Measurements from ENCODE around the gene SAMD4A.

SAMD4A gene

GRCh38 chr14:54754116-54754622, 187.2 kb downstream of the SAMD4A start:
- Histone ChIP-seq H3K4me3 (replicated peaks; ENCODE audit: insufficient read depth, low read length) (no peak overlapping the region), H3K27me3 (ENCODE audit: insufficient read depth, poor library complexity, severe bottlenecking) (no peaks in the 10 kb centered on the region), H3K27ac (replicated peaks) (no peak overlapping the region)
- TF ChIP-seq SPI1 (IDR thresholded peaks at IDR 0.05; ENCODE audit: borderline replicate concordance, low read depth) = no peak
- no peak for TF ChIP-seq CTCF (IDR thresholded peaks at IDR 0.05; ENCODE audit: insufficient read depth, low read length)
- TF ChIP-seq GABPA (IDR thresholded peaks at IDR 0.05; ENCODE audit: low read depth) = no peak
- no peak for TF ChIP-seq POLR2AphosphoS5 (IDR thresholded peaks at IDR 0.05; ENCODE audit: low read depth)
- no peak for TF ChIP-seq REST (IDR thresholded peaks at IDR 0.05; ENCODE audit: insufficient replicate concordance, low read depth)
- DNase-seq (ENCODE audit: low read depth in 1 of 2, low spot score in 1 of 2) = no peak

DNA sequence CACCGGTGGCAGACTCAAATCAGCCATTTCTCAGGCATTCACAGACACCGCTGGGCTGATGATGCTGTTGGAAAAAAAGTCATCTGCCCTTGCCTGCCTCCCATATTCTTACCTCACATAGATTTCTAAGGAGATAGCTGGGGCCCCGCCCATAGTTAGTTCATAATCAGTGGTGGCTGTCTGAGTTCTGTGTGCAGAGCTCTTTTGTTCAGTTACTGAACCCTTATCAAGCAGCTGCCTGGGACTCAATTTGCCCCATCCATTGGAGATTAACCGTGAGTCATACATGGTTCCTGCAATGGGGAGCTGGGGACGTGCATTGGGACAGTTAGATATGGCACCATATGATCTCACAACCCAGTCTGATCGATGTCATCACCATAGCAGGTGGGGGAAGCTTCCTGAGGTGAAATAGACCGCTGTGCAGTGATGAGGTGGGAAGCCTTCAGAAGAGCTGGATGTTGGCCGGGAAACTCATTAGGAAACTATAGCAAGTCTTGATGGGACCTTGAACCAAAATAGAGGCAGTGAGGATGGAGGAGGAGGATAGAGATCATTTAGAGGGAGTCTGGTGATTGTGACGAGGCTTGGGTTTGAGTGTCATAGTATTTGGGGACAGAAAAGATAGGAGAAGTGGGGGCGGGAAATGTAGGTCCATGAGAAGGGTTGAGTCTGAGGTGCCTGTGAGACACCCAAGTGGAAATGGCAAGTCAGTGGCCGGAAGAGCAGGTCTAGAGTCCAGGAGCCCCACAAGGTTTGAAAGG, 187.9 kb downstream of the SAMD4A start:
- no peak overlapping the region for H3K27ac ChIP-seq (replicated peaks)
- no peak for DNase-seq (ENCODE audit: low read depth in 1 of 2, low spot score in 1 of 2)
- TF ChIP-seq POLR2AphosphoS5 (IDR thresholded peaks at IDR 0.05; ENCODE audit: low read depth) (no peak), SPI1 (IDR thresholded peaks at IDR 0.05; ENCODE audit: borderline replicate concordance, low read depth) (no peak), REST (IDR thresholded peaks at IDR 0.05; ENCODE audit: insufficient replicate concordance, low read depth) (no peak), CTCF (IDR thresholded peaks at IDR 0.05; ENCODE audit: insufficient read depth, low read length) (no peak), GABPA (IDR thresholded peaks at IDR 0.05; ENCODE audit: low read depth) (no peak)

GRCh38 chr14:54756656-54757392, 189.9 kb downstream of the SAMD4A start:
- Histone ChIP-seq H3K27me3 (ENCODE audit: insufficient read depth, poor library complexity, severe bottlenecking) (no peaks in the 10 kb centered on the region), H3K27ac (replicated peaks) (no peak overlapping the region), H3K4me3 (replicated peaks; ENCODE audit: insufficient read depth, low read length) (no peak overlapping the region)
- TF ChIP-seq CTCF (IDR thresholded peaks at IDR 0.05; ENCODE audit: insufficient read depth, low read length) (no peak), POLR2AphosphoS5 (IDR thresholded peaks at IDR 0.05; ENCODE audit: low read depth) (no peak), SPI1 (IDR thresholded peaks at IDR 0.05; ENCODE audit: borderline replicate concordance, low read depth) (no peak), GABPA (IDR thresholded peaks at IDR 0.05; ENCODE audit: low read depth) (no peak), REST (IDR thresholded peaks at IDR 0.05; ENCODE audit: insufficient replicate concordance, low read depth) (no peak)
- DNase-seq (ENCODE audit: low read depth in 1 of 2, low spot score in 1 of 2) = no peak

More for the DNA sequence above, 187.9 kb downstream of the SAMD4A start:
- no peak overlapping the region for H3K4me3 ChIP-seq (replicated peaks; ENCODE audit: insufficient read depth, low read length)
- H3K27me3 ChIP-seq (ENCODE audit: insufficient read depth, poor library complexity, severe bottlenecking) = no peaks in the 10 kb centered on the region

Data from HL-60 (cell line).